ENCODE data around the gene ABCD1.

Gene ABCD1

DNA sequence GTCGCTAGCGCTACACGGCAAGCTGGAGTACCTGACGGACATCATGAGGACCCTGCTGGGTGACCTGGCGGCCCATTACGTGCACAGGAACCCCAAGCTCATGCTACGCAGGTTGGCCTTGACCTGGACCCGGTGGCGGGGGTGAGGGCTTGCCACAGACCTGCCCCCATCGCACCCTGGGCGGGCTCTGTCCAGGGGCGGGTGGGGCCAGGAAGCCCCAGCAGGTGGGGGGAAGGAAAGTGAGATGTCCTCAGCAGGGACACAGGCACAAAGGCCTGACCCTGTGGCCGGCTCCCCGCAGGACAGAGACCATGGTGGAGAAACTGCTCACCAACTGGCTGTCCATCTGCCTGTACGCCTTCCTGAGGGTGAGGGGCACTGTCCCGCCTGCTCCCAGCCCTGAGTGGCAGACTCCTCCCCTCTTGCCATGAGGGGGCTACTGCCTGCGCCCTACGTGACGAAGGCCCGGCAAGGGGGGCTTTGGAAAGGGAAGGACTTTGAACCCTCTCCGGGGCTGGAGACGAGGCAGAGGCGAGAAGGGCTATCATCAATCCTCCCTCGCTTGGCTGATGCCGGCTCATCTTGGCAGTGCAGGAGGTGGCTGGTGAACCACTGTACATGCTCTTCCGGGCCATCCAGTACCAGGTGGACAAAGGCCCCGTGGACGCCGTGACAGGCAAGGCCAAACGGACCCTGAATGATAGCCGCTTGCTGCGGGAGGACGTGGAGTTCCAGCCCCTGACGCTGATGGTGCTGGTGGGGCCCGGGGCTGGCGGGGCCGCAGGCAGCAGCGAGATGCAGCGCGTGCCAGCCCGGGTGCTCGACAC, 50.9 kb downstream of the ABCD1 start:
- no peak for DNase-seq

DNA sequence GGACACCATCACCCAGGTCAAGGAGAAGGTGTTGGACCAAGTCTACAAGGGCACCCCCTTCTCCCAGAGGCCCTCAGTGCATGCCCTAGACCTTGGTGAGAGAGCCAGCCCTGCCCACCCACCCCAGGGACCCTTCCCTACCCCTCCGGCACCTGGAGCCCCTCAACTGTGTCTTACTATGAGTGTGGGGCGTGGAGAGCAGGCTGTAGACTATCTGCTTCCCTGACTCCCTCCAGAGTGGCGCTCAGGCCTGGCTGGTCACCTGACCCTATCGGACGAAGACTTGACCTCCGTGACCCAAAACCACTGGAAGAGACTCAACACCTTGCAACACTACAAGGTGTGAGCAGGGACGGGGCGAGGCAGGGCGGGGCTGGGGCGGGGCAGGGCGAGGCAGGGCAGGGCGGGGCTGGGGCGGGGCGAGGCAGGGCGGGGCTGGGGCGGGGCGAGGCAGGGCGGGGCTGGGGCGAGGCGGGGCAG, 51.5 kb downstream of the ABCD1 start:
- no peak for DNase-seq

DNA sequence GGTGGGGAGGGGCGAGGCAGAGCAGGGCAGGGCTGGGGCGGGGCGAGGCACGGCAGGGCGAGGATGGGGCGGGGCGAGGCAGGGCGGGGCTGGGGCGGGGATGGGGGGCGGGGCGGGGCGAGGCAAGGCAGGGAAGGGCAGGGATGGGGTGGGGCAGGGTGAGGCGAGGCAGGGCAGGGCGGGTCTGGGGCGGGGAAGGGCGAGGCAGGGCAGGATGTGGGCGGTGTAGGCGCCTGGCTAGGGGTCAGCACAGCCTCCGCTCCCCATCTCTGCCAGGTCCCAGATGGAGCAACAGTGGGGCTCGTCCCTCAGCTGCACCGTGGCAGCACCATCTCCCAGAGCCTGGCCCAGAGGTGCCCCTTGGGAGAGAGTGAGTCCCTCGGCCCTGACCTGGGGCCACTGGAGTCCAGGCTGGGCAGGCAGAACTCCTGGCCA, 52.0 kb downstream of the ABCD1 start:
- no peak for DNase-seq

- DNase-seq, result no peak
Observed at GRCh38 chrX:153777261-153778090, 52.8 kb downstream of the ABCD1 start.

- DNase-seq, result no peak
Observed at GRCh38 chrX:153778181-153778580, 53.5 kb downstream of the ABCD1 start.

GRCh38 chrX:153778684-153779101, 54.0 kb downstream of the ABCD1 start:
- DNase-seq, result no peak

DNA sequence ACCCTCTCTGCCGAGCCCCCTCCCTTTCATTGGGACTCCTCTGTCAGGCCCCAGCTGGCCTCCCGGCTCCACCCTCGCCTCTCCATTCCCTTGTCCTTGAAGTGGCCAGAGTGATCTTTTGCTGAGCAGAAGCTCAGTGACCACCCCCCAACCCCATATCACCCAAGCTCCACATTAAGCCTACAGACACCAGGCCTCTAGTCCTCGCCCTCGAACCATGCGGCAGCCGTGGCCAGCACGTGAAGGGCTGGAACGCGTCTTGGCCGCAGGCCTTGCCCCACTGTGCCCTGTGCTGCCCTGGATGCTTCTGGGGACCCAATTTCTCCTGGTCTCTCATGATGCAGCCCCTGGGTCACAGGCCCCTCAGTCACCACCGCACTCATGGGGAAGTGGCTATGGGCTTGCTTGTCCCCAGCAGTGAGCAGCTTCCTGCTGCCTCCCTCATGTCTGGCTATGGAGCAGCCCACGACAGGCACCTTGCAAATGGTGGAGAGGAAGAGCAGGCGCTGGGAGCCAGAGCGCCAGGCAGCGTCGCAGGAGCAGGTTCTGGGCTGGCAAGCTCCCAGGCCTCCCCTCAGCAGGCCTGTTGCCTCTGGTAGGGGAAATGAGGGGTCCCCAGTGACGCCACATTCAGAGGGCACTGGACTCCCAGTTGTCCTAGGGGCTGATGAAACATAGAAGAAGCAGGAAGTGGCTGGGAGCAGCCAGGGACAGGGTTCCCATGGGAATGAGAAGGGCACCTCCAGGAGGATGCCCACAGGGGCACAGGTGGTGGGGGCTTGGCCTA, 55.4 kb downstream of the ABCD1 start:
- no peak for DNase-seq

DNA sequence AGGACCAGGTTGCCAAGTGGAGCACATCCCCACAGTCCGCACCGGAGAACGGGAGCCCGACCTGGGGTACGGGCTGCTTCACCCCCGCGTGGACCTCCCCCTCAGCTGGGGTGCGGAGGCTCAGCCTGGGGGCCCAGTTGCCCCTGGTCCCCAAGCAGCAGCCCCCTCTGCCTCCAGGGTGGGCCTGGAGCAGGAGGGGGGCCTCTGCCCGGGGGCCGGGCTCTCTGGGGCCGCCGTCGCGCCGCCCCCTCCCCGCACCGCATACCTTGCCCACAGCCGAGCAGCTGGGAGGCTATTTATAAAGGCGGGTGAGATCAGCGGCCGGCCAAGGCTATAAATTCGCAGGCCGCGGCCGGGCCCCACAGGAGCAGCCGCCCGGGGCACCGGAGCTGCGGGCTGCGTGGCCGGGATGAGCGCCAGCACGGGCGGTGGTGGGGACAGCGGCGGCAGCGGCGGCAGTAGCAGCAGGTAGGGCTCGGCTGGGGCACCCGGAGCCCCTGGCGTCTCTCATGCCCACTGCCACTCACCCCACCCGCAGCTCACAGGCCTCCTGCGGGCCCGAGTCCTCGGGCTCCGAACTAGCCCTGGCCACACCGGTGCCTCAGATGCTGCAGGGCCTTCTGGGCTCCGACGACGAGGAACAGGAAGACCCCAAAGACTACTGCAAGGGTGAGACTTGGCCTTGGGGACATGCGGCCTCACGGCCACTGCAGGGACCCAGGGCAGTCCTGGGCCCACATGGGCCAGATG, 56.2 kb downstream of the ABCD1 start, which contains the start of gene SRPK3:
Gene SRPK3, plus strand, starts transcription at position 364 of the 750 bp plus-strand sequence. Its CDS starts 46 bp downstream, at position 410.
- DNase-seq, result no peak

DNA sequence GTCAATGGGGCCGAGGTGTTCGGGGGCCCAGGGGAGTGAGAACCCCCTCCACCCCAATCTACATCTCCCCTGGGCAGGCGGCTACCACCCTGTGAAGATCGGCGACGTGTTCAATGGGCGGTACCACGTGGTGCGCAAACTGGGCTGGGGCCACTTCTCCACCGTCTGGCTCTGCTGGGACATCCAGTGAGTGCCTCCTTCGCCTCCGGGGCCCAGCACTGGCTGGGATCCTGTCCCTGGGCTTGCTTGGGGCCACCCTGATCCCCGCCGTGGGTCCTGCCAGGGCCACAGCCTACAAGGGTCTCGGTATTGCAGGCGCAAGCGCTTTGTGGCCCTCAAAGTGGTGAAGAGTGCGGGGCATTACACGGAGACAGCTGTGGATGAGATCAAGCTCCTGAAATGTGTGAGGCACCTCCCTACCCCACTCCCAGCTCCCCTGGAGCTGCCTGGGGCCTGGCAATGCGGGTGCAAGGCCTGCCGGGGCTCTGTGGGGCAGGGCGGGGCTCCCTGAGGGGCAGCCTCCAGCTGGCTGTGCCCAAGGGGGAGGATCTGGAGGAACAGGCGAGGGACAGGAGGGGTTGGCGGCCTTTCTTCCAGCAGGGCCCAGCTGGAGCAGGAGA, 56.9 kb downstream of the ABCD1 start:
- no peak for DNase-seq

DNA sequence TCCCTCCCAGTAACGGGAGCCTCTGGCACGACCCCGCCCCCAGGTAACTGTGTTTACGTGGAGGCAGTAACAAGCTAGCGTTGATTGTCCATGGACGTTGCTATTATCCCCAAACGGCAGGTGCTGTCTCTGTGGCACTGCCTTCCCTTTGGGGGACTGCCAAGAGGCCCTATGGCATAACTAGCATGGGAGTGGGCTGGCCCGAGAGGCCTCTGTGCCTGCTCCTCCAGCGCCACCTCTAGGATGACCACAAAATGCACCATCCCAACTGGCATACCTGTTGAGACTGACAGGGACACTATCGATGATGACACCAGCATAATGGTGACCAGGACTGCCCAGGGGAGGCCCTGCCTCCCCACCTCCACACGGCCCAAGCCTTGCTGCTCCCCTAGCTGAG, 57.7 kb downstream of the ABCD1 start:
- DNase-seq, result no peak

DNA sequence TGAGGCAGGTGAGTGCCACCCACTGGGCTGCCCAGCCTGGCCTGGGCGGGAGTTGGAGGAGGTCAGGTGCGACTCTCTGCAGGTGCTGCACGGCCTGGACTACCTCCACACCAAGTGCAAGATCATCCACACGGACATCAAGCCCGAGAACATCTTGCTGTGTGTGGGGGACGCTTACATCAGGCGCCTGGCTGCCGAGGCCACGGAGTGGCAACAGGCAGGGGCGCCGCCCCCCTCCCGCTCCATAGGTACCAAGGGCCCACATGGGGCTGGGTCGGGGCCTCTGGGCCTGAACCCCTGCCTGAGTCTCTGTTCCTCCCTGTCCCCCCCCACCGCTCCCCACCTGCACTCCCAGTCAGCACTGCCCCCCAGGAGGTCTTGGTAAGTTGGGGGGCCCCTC, 58.2 kb downstream of the ABCD1 start:
- no peak for DNase-seq

- no peak for DNase-seq
Observed at GRCh38 chrX:153783378-153784013, 58.8 kb downstream of the ABCD1 start.

DNA sequence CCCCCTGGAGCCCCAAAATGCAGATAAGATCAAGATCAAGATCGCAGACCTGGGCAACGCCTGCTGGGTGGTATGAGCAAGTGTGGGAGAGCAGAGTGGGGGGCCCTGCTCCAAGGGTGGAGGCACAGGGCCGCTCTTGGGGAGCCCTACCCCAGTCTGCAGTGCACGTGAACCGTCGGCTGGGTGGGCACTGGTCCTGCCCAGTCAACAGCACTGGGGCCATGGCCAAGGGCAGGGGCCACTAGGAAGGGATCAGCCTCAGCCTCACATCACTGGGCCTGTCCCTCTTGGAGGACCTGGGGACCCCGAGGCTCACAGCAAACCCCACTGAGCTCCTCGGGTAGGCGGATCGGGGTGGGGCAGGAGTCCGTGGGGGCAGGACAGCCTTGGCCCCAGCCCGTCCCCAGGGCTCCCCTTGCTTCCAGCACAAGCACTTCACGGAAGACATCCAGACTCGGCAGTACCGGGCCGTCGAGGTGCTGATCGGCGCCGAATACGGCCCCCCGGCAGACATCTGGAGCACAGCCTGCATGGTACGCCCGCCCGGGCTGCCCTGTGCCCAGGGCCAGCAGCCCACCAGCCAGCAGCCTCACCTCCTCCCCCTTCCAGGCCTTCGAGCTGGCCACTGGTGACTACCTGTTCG, 59.8 kb downstream of the ABCD1 start:
- no peak for DNase-seq

GRCh38 chrX:153786669-153787068, 62.0 kb downstream of the ABCD1 start:
- DNase-seq, result no peak

- no peak for DNase-seq
Observed at GRCh38 chrX:153789654-153790053, 65.0 kb downstream of the ABCD1 start.

GRCh38 chrX:153791104-153791852, 66.6 kb downstream of the ABCD1 start:
- DNase-seq, result no peak

DNA sequence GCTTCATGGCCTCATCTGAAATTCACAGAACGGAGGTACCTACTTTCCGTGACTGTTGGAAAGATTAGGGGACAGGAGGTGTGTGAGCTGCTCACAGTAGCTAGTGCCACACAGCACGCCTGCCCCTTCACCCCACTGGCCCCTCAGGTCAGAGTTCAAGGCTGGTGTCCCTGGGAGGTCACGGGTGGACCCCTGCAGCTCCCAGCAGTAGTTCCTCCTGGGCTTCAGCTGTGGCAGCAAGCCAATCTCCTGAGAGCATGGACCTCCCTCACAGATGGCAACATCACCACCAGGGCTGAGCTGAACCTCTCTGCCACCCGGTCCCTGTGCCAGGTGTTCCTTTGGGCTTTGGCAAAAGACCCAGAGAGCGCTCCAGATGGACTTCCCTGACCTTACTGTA, 67.7 kb downstream of the ABCD1 start:
- no peak for DNase-seq

DNA sequence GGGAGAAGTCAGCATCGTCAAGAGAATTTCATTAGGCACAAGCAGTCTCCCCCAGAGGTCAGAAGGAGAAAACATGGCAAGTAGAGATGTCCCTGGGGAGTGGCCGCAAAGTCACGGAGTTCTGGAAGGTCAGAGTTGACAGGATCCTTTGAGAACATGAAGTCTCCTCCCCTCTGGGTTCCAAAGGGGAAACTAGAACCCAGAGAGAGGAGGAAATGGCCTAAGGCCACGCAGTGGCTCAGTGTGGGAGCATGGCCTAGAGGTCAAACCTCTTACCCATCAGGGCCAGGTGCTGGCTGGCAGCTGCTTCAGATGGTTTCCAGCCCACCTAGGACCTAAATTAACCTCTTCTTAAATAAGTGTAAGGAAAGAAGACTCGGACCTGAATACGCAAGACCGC, 68.6 kb downstream of the ABCD1 start:
- DNase-seq, result no peak
